Cerebellar nuclear complex (tissue), 1 donor: Measurements from ENCODE around the gene FAF1.
"Not testable (repeated sequence)": the region's sequence is repeated elsewhere in the genome, so short reads cannot be mapped to it uniquely, and the experiment has no call there.

Source experiments
- DNase-seq, 2 experiments: peaks; one replicate each; lab custom pipeline; 2025; lab: John Stamatoyannopoulos, UW

The FAF1 gene

DNA sequence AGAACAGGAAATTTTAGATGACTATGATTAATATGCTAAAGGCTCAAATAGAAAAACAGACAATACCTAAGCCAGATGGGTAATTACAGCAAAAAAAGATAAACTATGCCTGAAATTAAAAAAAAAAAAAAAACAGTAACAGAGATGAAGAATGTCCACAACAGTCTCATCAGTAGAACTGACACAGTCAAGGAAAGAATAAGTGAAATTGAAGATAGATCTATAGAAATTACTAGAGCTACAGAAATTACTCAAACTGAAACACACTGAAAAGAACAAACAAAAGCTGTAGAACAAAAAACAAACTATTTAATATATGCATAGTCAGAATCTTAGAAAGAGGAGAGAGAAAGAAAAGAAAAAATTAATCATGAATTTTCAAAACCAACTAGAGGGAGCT, 112.8 kb downstream of the FAF1 start:
- no peak for DNase-seq

DNA sequence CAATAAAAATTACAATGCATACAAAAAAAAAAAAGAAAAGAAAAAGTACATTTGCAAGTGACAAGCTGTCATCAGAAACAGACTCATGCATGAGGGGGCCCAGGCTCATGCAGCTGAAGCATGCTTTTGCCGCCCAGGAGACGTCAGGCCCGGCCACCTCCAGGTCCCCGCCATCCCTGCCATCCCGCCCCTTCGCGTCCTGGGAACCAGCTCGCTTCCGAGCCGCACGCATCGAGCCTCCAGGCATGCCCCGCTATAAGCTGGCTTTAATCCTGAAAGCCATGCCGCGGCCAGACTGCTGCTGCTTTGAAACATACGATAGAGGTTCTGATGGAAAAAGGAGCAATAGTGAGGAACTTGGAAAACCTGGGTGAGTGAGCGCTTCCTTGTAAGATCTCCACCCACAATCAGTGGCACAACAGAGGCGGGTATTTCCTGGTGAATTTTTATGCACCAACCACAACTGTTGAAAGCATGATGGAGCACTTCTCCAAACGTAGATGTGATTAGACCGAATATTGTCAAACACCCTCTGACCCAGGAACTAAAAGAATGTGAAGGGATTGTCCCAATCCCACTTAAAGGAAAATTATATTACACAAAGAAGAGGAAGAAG, 113.7 kb downstream of the FAF1 start:
- no peak for DNase-seq

DNA sequence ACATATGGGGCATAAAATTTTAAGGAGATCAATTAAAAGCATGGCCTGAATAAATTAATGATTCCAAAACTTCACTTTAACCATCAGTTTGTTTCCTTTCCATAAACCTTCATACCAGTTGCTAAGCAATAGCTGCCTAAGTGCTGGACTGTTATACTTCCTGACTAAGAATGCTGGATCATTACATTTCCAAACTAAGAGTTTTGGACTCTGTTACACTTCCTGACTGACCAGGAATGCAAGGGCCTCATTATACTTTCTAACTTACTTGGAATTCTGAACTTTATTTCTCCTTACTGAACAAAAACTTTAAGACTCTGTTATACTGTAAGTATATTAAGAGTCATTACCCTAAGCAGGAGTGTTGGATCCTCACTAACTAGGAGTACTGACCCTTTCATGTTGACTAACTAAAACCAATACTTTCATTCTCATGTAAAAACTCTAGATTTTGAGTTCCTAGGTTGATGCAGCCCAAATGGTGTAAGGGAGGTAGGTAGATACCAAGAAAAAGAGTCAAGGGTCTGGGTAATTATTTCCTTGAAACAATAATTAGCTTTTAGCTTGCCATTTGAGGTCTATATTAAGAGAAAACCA, 118.2 kb downstream of the FAF1 start:
- no peak for DNase-seq

DNA sequence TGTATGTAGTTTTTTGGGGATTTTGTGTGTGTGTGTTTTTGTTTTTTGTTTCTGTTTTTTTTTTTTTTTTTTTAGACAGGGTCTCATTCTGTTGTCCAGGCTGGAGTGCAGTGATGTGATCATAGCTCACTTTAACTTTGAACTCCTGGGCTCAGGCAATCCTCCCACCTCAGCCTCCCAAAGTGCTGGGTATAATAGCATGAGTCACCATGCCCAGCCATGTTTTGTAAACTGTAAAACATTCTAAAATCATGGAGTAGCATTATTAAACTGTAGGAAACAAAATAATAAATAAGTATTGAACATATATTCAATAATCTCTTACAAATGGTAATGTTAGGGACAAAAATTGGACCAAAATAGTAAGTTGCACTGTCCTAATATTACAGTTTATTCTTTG, 124.0 kb downstream of the FAF1 start:
- no peak for DNase-seq

DNA sequence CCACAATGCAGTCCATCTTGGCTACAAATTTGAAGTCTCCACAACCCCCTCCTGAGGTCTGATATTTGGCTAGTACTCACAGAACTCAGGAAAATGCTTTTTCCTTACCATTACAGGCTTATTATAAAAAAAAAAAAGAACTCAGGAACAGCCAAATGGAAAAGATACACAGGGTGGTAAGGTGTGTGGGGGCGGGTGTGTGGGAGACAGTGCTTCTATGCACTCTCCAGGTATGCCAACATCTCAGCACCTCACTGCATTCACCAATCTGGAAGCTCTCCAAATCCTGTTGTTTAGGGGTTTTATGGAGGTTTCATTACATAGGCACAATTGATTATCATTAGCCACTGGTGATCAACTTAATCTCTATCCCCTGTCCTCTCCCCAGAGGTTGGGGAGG, 126.9 kb downstream of the FAF1 start:
- DNase-seq, result no peak

DNA sequence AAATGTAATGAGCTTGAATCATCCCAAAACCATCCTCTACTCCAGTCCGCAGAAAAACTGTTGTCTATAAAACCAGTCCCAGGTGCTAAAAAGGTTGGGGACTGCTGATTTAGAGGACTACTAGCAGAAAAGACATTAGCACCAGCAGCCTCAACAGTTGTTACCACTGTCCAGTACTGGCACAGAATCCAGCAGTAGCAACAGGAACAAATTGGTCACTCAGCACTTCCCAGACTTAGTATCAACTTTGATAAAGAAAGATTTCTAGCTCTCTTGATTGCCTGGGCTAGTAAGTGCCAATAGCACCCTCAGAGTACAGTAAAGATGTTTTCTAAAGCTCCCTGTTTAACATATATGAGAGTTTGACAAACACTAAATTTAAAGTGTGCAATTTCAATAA, 127.9 kb downstream of the FAF1 start:
- no peak for DNase-seq

DNA sequence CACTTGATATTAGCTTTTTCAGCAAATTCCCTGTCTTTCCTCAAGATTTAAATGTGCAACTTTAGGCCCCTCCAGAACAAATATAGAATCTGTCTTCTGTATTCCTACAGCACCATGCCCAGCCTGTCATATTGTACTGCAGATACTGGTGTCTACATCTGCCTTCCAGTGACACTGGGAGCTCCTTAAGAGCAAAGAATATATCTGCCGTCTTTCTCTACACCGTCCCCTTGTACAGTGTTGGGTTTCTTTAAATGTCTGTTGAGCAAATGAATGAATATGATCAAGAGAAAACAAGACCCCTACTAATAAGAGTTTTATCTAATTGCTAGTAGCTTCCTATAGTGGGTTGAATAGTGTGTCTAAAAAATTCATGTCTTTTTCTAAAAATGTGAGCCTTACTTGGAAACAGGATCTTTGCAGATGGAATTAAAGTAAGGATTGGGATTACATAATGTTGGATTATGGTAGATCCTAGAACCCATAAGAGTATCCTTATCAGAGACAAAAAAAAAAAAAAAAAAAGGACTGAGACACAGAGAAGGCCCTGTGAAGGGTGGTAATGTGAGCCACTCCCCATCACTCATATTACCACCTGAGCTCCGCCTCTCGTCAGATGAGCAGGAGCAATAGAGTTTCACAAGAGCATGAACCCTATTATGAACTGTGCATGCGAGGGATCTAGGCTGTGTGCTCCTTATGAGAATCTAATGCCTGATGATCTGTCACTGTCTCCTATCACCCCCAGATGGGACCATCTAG, 128.6 kb downstream of the FAF1 start:
- DNase-seq, result no peak

DNA sequence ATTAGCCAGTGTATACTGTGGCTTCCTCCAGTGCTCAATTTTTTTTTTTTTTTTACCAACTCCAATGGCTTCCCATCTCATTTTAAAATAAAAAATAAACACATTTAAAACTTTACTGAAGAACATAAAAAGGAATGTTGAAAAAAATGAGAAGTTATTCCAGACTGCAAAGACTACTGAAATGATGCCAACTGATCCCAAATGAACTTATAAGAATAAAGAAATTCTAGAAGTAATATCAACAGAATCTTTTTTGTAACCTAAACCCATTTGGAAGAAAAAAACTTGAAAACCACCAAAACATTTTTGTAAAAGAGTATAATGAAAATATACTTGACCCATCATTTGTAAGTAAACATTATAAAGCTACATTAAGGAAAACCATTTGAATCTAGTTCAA, 129.4 kb downstream of the FAF1 start:
- no peak for DNase-seq

DNA sequence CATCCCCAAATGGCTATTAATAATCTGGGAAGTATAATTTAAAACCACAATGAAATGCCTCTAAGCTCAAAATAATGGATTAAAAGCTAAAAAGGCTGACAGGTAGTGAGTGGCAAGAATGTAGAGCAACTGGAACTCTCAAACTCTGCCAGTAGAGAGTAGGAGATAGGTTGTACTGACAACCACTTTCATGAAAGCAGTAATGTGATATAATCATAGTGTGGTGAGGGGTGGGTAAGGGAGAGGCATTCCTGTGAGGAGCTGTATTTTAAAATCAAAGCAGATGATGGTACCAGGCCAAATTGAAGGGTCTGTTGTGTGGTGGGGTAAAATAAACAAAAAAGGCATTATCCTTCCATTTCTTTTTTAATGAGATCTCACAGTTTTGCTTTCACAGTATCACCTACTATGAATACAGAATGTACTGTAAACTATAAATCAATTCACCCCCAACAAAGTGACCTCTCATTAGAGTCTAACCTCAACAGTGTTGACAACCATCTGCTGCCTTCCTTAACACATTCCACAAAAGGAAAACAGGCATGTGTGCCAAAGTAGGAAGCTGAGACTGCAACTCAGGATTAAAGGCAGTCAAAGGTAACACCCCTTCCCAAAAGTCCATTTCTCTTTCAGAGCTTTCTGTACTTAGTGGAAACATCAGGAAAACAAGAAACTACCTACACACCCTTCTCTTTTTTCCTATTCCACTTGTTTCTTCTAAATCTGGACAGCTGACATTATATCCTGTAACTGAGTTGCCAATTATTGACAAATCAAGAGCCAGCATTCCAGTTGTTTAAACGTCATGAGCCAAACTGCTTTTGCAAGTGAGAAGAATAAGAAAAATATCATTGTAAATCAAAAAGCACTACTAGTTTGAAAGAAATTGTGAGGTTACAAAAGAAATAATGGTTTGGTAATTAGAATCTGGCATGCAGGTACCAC, 130.8 kb downstream of the FAF1 start:
- no peak for DNase-seq

DNA sequence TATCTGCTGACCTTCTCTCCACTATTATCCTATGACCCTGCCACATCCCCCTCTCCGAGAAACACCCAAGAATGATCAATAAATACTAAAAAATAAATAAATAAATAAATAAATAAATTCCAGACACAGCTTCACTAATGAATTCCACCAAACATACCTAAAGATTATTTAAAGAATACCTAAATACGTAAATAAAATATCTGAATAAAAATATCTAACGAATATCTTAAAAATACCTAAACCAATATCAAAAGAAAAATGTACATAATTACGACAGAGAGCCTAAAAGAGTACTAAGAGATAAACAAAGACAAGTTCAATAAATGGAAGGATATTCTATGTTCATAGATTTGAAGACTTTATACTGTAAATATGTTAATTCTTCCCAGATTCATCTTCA, 132.5 kb downstream of the FAF1 start:
- no peak for DNase-seq

DNA sequence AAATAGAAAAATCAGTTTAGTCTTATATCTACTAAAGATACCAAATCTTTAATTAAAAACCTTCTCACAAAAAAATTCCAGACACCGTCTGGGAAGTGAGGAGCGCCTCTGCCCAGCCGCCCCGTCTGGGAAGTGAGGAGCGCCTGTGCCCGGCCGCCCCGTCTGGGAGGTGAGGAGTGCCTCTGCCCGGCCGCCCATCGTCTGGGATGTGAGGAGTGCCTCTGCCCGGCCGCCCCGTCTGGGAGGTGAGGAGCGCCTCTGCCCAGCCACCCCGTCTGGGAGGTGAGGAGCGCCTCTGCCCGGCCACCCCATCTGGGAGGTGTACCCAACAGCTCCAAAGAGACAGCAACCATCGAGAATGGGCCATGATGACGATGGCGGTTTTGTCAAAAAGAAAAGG, 133.3 kb downstream of the FAF1 start:
- DNase-seq, result not testable (repeated sequence)

DNA sequence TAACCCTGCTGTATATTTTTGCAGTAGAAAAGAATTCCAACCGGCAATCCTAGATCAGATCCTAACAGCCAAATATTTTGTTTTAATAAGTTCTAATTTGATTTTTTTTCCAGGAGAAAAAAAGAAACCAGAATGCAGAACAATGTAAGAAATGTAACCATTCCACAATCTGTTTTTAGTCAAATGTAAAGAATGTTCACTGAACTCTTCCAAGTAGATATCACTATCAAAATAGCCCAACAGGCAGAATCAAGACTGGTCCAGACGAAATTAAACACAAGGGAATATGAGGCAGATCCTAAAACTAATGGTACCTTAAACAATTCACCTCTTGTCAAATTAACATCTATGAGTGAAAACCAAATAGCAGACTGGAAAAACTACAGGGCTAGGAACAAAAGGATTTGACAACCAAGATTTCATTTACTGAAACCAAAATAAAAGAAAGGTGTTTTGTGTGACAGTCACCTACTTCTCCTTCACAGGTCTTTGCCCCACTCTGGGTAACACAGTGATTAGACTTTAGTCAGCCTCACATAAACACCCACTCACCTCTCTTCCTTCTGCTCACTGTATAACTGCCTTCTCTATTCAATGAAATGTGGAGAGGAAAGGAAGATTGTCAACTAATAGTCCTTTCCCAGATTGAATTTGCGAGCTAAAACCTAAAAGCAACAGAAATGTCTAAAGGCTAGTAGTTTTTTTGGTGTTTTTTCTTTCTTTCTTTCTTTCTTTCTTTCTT, 137.9 kb downstream of the FAF1 start:
- no peak for DNase-seq

DNA sequence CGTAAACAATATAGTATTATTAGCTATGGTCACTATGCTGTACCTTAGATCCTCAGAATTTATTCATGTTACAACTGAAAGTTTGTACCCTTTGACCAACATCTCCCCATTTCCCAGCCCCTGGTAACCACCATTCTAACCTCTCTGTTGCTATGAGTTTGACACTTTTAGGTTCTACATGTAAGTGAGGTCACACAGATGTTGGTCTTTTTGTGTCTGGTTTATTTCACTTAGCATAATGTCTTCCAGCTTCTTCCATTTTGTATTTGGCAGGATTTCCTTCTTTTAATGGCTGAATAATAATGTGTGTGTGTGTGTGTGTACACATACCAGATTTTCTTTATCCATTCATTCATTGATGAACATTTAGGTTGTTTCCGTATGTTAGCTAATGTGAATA, 139.5 kb downstream of the FAF1 start:
- no peak for DNase-seq

DNA sequence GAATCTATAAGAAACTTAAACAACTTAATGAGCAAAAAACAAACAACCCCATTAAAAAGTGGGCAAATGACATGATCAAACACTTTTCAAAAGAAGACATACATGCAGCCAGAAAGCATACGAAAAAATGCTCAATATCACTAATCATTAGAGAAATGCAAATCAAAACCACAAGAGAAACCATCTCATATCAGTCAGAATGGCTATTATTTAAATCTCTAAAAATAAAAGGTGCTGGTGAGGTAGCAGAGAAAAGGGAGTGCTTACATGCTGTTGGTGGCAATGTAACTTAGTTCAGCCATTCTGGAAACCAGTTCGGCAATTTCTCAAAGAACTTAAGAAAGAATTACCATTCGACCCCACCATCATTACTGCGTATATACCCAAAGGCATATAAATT, 147.7 kb downstream of the FAF1 start:
- no peak for DNase-seq

DNA sequence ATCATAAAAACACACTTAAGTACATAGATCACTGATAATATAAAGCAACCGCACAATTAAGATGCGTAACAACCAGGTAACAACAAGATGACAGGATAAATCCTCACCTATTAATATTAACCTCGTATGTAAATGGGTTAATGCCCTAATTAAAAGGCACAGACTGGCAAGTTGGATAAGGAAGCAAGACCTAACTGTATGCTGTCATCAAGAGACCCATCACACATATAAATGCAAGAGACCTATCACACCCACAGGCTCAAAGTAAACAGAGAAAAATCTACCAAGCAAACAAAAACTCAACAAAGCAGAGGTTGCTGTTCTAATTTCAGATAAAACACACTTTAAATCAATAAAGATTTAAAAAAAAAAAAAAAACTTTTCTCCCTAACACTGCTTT, 151.8 kb downstream of the FAF1 start:
- DNase-seq, result no peak

DNA sequence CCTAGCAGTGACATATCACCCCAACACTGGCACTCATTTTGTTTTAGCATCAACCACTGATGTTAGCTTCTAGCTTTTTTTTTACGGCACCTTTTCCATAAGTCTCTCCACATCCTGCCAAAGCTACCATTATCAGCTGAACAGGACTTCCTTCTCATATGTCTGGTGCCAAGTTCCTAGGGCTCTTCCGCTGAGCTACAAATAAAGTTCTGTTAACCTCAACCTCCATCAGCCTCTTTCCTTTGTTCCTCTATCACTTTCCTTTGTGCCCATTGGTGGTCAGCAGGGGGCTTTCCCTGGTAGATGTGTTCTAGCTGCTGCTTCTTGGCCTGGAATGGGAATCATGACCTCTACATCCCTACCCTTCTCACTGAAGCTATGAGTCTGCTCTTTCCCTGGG, 163.8 kb downstream of the FAF1 start:
- DNase-seq, result no peak

DNA sequence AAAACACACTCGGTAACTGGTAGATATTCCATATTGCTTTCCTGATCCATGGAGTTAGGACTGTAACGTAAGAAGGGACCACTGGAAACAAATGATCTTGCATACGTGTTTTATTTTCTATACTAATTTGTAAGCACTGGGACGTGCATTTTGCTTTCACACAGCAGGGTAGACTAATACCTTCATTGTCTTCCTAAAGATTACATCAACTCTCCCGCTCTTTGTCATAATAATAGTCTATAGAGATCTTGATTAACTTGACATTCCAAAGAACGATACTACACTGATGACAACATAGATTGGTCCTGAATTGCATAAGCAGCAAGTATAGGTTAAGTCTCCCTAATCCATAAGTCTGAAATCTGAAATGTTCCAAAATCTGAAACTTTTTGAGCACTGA, 166.5 kb downstream of the FAF1 start:
- no peak for DNase-seq

DNA sequence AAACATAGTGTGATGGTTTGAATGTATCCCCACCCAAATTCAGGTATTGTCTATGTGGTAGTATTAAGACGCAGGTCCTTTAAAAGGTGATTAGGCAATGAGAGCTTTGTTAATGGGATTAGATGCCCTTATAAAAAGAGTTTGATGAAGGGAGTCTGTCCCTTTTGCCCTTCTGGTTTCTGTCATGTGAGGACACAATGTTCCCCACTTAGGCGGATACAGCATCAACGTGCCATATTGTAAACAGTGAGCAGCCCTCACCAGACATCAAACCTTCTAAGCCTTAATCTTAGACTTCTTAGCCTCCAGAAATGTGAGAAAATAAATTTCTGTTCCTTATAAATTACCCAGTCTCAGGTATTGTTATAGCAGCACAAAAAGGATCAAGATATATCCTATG, 172.8 kb downstream of the FAF1 start:
- DNase-seq, result no peak

DNA sequence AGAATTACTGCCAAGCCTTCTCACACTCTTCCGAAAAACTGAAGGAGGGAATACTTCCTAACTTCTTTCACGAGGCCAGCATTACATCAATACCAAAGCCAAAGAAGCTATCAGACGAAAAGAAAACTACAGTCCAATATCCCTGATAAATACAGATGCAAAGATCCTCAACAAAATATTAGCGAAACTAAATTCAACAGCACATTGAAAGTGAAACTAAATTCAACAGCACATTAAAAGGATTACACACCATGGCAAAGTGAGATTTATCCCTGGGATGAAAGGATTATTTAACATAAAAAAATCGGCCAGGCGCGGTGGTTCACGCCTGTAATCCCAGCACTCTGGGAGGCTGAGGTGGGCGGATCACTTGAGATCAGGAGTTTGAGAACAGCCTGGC, 176.8 kb downstream of the FAF1 start:
- no peak for DNase-seq

DNA sequence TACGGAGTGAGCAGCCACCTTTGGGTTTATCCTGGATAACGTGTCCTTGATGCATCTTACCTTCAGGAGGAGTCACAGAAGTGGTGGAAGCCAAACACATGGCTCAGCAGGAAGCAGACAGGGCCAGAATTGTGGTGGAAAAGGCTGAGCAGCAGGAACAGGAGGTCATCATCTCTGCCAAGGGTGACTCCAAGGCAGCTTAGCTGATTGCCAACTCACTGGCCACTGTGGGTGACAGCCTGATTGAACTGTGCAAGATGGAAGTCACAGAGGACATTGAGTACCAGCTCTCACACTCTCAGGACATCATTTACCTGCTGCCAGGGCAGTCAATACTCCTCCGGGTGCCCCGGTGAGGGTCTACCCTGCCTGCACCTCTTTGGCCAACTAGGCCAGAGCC, 179.3 kb downstream of the FAF1 start:
- no peak for DNase-seq

DNA sequence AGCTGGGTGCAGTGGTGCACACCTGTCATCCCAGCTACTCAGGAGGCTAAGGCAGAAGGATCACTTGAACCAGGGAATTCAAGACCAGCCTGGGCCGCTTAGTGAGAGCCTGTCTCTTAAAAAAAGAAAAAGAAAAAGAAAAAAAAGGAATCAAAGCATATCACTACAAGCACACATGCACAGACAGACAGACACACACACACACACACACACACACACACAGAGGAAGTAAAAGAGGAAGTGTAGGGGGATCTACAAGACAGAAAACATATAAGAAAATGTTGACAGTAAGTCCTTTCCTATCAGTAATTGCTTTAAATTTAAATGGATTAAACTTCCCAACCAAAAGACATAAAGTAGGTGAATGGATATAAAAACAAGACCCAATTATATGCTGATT, 180.3 kb downstream of the FAF1 start:
- no peak for DNase-seq

DNA sequence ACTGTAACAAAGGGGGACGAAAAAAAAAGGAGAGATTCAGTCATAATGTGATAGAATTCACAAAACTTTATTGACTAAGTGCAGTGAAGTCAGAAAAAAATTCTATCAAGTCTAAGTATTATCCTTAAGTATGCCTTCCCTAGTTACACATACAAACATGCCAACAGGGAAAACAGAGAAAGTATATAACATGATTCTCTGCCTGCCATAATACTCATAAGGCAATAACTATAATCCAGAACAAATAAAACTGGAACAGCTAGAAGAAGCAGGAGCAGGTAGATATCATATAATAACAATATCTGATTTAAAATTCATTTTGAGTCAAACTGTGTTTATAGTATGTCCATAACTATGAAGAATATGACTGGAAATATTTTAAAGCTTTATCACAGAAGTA, 184.3 kb downstream of the FAF1 start:
- DNase-seq, result no peak
